Measurements from ENCODE around the gene P2RX4. TPM values are rescaled to one million over a fixed set of nuclear protein-coding genes. Genes with fewer than 3 reads are reported as not detected.
"Not testable (repeated sequence)": the region's sequence is repeated elsewhere in the genome, so short reads cannot be mapped to it uniquely, and the experiment has no call there.

Gene P2RX4
- polyA plus RNA-seq, 3 donors, result 61.8 to 87.7 (median 74.7) TPM

DNA sequence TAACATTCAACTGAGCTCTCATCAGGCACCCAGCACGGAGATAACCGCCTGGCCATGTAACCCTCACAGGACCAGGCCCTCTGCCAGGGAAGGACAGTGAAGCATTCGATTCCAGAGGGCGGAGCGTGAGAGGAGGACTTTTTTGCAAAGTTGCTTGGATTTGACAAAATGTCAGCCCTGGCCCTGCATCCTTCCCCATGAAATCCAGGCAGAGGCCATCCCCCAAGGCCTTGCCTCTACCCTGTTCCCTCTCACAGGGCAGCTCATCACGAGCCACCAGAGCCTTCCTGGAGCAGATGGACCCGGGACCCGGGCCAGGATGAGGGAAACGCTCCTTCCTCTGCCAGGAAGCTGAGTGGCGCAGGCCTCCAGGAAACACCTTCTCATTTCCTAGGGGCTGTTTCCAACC, 69.6 kb downstream of the P2RX4 start:
- H3K36me3 ChIP-seq (replicated peaks in 1 of 2; ENCODE audit: control insufficient read depth in 1 of 2, insufficient read depth in 2 of 2, low read length in 2 of 2), result peaks cover 23 to 45% of the 10 kb centered on the region in 2 donors
- TF ChIP-seq, protein P1, sequence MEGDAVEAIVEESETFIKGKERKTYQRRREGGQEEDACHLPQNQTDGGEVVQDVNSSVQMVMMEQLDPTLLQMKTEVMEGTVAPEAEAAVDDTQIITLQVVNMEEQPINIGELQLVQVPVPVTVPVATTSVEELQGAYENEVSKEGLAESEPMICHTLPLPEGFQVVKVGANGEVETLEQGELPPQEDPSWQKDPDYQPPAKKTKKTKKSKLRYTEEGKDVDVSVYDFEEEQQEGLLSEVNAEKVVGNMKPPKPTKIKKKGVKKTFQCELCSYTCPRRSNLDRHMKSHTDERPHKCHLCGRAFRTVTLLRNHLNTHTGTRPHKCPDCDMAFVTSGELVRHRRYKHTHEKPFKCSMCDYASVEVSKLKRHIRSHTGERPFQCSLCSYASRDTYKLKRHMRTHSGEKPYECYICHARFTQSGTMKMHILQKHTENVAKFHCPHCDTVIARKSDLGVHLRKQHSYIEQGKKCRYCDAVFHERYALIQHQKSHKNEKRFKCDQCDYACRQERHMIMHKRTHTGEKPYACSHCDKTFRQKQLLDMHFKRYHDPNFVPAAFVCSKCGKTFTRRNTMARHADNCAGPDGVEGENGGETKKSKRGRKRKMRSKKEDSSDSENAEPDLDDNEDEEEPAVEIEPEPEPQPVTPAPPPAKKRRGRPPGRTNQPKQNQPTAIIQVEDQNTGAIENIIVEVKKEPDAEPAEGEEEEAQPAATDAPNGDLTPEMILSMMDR (IDR thresholded peaks at IDR 0.05), result no peak
- H2AFZ ChIP-seq (ENCODE audit: insufficient read depth, low read depth, low read length, poor library complexity, severe bottlenecking), result no peak overlapping the region
- H4K20me1 ChIP-seq (ENCODE audit: insufficient read depth, low read length), result peaks cover 30% of the 10 kb centered on the region
- peak overlapping the region; percentile 72 for H3K9ac ChIP-seq (ENCODE audit: insufficient read depth, low read length, poor library complexity, severe bottlenecking)
- no peak for DNase-seq
- no peaks in the 10 kb centered on the region for H3K9me3 ChIP-seq (replicated peaks in 1 of 2; ENCODE audit: control insufficient read depth in 1 of 2, insufficient read depth in 1 of 2, low read length in 2 of 2)
- H3K4me2 ChIP-seq (replicated peaks; ENCODE audit: extremely low read depth, low read length, poor library complexity, severe bottlenecking), result no peak overlapping the region
- peaks cover 0 to 3% (median 0%) of the 10 kb centered on the region in 3 donors for H3K27me3 Mint-ChIP-seq (ENCODE audit: low read depth in 3 of 3)
- peak overlapping the region; percentile 98 to 99 for H3K27ac ChIP-seq (ENCODE audit: low read depth in 1 of 2, low read length in 2 of 2)
- peaks cover 81% of the 10 kb centered on the region for H3K79me2 ChIP-seq (ENCODE audit: insufficient read depth, low read length)
- H3K4me1 ChIP-seq (ENCODE audit: control insufficient read depth in 1 of 2, insufficient read depth in 2 of 2, low read length in 2 of 2), result peaks cover 34 to 37% of the 10 kb centered on the region in 2 donors
- H3K27me3 ChIP-seq (ENCODE audit: control insufficient read depth in 2 of 2, insufficient read depth in 2 of 2, low read length in 2 of 2), result no peaks in the 10 kb centered on the region
- intact Hi-C loops (cut with micrococcal nuclease), result loop anchor here (2.0 to 10.0 kb wide), 3 partner anchors 13 to 145 kb away; no protein-coding TSS in a partner anchor
- peaks cover 50% of the 10 kb centered on the region for H3K4me1 Mint-ChIP-seq
- H3K27ac Mint-ChIP-seq, result peak overlapping the region; percentile 98 to 100 (median 99)
- peaks cover 0 to 18% (median 6%) of the 10 kb centered on the region in 7 donors for H3K9me3 Mint-ChIP-seq
- no peak overlapping the region for H3K4me3 Mint-ChIP-seq
- peak overlapping the region in 1 of 3 experiments; percentile 46 for H3K4me3 ChIP-seq (replicated peaks in 1 of 3; ENCODE audit: low read depth in 2 of 3, low read length in 3 of 3)
- peaks cover 56 to 86% of the 10 kb centered on the region in 2 donors for H3K36me3 Mint-ChIP-seq
- 66% methylated on average over 7 of the region's 10 CpGs for WGBS (ENCODE audit: insufficient coverage)

DNA sequence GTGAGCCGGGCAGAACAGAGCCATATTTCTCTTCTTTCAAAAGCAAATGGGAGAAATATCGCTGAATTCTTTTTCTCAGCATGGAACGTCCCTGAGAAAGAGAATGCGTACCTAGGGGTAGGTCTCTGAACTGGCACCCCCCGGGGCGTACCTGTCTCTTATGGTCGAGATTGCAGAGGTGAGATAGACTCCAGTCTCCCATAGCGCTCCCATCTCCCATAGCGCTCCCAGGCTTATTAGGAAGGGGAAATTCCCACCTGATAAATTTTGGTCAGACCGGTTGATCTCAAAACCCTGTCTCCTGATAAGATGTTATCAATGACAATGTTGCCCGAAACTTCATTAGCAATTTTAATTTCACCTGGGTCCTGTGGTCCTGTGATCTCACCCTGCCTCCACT, 70.6 kb downstream of the P2RX4 start:
- H3K9ac ChIP-seq (ENCODE audit: insufficient read depth, low read length, poor library complexity, severe bottlenecking); intact Hi-C loops (cut with micrococcal nuclease); H3K27ac ChIP-seq (ENCODE audit: low read depth in 1 of 2, low read length in 2 of 2); DNase-seq; H3K4me3 ChIP-seq (replicated peaks in 1 of 3; ENCODE audit: low read depth in 2 of 3, low read length in 3 of 3); H2AFZ ChIP-seq (ENCODE audit: insufficient read depth, low read depth, low read length, poor library complexity, severe bottlenecking); H3K27me3 Mint-ChIP-seq (ENCODE audit: low read depth in 3 of 3); H3K4me2 ChIP-seq (replicated peaks; ENCODE audit: extremely low read depth, low read length, poor library complexity, severe bottlenecking); H3K4me3 Mint-ChIP-seq; H3K27me3 ChIP-seq (ENCODE audit: control insufficient read depth in 2 of 2, insufficient read depth in 2 of 2, low read length in 2 of 2); H3K9me3 ChIP-seq (replicated peaks in 1 of 2; ENCODE audit: control insufficient read depth in 1 of 2, insufficient read depth in 1 of 2, low read length in 2 of 2): not testable (repeated sequence)
- Mint-ChIP-seq H3K9me3 (peaks cover 0 to 18% (median 6%) of the 10 kb centered on the region in 7 donors), H3K36me3 (peaks cover 54 to 82% of the 10 kb centered on the region in 2 donors), H3K27ac (peak overlapping the region in 4 of 7 donors; percentile 57 to 99 (median 80)), H3K4me1 (peaks cover 56% of the 10 kb centered on the region)
- peaks cover 40% of the 10 kb centered on the region for H4K20me1 ChIP-seq (ENCODE audit: insufficient read depth, low read length)
- H3K79me2 ChIP-seq (ENCODE audit: insufficient read depth, low read length), result peaks cover 81% of the 10 kb centered on the region
- no CpG with 5 or more reads among the region's 11 CpGs for WGBS (ENCODE audit: insufficient coverage)
- peaks cover 34 to 37% of the 10 kb centered on the region in 2 donors for H3K4me1 ChIP-seq (ENCODE audit: control insufficient read depth in 1 of 2, insufficient read depth in 2 of 2, low read length in 2 of 2)
- H3K36me3 ChIP-seq (replicated peaks in 1 of 2; ENCODE audit: control insufficient read depth in 1 of 2, insufficient read depth in 2 of 2, low read length in 2 of 2), result peaks cover 20 to 43% of the 10 kb centered on the region in 2 donors

DNA sequence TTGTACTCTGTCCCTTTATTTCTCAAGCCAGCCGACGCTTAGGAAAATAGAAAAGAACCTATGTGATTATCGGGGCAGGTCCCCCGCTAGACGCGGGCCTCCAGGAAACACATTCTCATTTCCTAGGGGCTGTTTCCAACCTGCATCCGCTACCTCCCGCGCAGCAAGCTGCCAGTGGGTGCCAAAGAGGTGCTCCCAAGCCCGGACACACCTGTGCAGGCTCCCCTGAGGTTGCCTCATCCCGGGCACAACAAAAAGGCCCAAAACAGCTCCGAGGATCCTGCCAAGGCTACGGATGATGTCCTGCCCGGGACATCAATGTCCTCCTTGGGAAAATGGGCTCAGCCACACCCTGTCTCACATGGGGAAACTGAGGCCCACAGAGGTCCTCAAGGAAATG, 71.2 kb downstream of the P2RX4 start:
- H3K9me3 ChIP-seq (replicated peaks in 1 of 2; ENCODE audit: control insufficient read depth in 1 of 2, insufficient read depth in 1 of 2, low read length in 2 of 2); H2AFZ ChIP-seq (ENCODE audit: insufficient read depth, low read depth, low read length, poor library complexity, severe bottlenecking); H3K4me3 ChIP-seq (replicated peaks in 1 of 3; ENCODE audit: low read depth in 2 of 3, low read length in 3 of 3); H3K27me3 Mint-ChIP-seq (ENCODE audit: low read depth in 3 of 3); intact Hi-C loops (cut with micrococcal nuclease); H3K27me3 ChIP-seq (ENCODE audit: control insufficient read depth in 2 of 2, insufficient read depth in 2 of 2, low read length in 2 of 2); DNase-seq; H3K4me2 ChIP-seq (replicated peaks; ENCODE audit: extremely low read depth, low read length, poor library complexity, severe bottlenecking); H3K9ac ChIP-seq (ENCODE audit: insufficient read depth, low read length, poor library complexity, severe bottlenecking); H3K4me3 Mint-ChIP-seq: not testable (repeated sequence)
- 94% methylated on average over 7 of the region's 14 CpGs for WGBS (ENCODE audit: insufficient coverage)
- Histone ChIP-seq H3K4me1 (ENCODE audit: control insufficient read depth in 1 of 2, insufficient read depth in 2 of 2, low read length in 2 of 2) (peaks cover 37 to 38% of the 10 kb centered on the region in 2 donors), H3K27ac (ENCODE audit: low read depth in 1 of 2, low read length in 2 of 2) (peak overlapping the region in 1 of 2 donors; percentile 20), H3K36me3 (replicated peaks in 1 of 2; ENCODE audit: control insufficient read depth in 1 of 2, insufficient read depth in 2 of 2, low read length in 2 of 2) (peaks cover 20 to 46% of the 10 kb centered on the region in 2 donors), H3K79me2 (ENCODE audit: insufficient read depth, low read length) (peaks cover 81% of the 10 kb centered on the region), H4K20me1 (ENCODE audit: insufficient read depth, low read length) (peaks cover 46% of the 10 kb centered on the region)
- peak overlapping the region in 4 of 7 donors; percentile 43 to 75 (median 65) for H3K27ac Mint-ChIP-seq
- H3K9me3 Mint-ChIP-seq, result peaks cover 0 to 18% (median 6%) of the 10 kb centered on the region in 7 donors
- peaks cover 56 to 82% of the 10 kb centered on the region in 2 donors for H3K36me3 Mint-ChIP-seq
- peaks cover 57% of the 10 kb centered on the region for H3K4me1 Mint-ChIP-seq
